IPS-20b (cell line): Measurements from ENCODE around the gene SLC25A51.
"Not testable (repeated sequence)": the region's sequence is repeated elsewhere in the genome, so short reads cannot be mapped to it uniquely, and the experiment has no call there.

Experiments
- H3K27ac ChIP-seq: one replicate; pipeline ENCODE4 v1.5.1; 2013; ENCODE audit warnings: low read length
- H3K27me3 ChIP-seq: 2 replicates; pipeline ENCODE4 v1.6.1; 2013; ENCODE audit warnings: mild to moderate bottlenecking, low read length, inconsistent platforms; ENCODE audit not compliant: insufficient read depth
- H3K36me3 ChIP-seq: 2 replicates; pipeline ENCODE4 v1.6.1; 2013; ENCODE audit warnings: low read depth, mild to moderate bottlenecking, inconsistent platforms, low read length, moderate library complexity; ENCODE audit not compliant: insufficient read depth
- H3K4me1 ChIP-seq: 2 replicates; pipeline ENCODE4 v1.6.1; 2013; ENCODE audit warnings: mild to moderate bottlenecking, control low read depth, inconsistent platforms, low read length, moderate library complexity; ENCODE audit not compliant: insufficient read depth
- H3K4me3 ChIP-seq: 2 replicates; pipeline ENCODE4 v1.5.1; 2013; ENCODE audit warnings: mild to moderate bottlenecking, low read length, inconsistent platforms
- H3K9ac ChIP-seq: 2 replicates; pipeline ENCODE4 v1.6.1; 2013; ENCODE audit warnings: low read depth, mild to moderate bottlenecking, inconsistent platforms, low read length, moderate library complexity
- H3K9me3 ChIP-seq: 2 replicates; pipeline ENCODE4 v1.6.1; 2013; ENCODE audit warnings: mild to moderate bottlenecking, low read depth, low read length, inconsistent platforms; ENCODE audit not compliant: insufficient read depth

Gene SLC25A51

DNA sequence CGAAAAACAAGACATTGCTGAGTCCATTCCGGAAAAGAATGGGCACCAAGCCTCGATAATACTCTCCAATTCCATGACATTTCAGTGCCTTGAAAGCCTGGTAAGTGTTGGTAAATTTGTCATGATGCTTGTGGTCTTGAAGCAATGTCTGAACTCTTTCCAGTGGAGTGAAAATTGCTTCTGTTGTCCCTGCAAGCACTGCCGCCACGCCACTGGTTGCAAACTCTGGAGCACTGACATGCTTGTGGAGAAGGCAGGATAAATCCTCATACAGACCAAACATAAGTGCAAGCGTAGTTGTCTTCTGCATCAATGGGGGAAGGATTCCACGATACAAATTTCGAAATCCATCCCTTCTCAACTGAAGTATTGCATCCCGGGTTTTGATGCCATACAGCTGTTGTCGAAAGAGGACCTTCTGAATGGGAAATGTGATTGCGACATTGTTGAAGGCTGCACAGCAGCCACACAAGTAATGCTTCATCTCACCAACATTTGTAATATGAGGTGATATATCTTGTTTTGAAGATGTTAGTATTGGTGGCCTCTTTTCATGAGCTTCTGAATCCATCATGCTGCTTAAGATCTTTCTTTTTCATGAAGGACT, 15.8 kb downstream of the SLC25A51 start:
- H3K27me3 ChIP-seq, H3K27ac ChIP-seq, H3K9me3 ChIP-seq, H3K4me3 ChIP-seq, H3K4me1 ChIP-seq, H3K36me3 ChIP-seq, H3K9ac ChIP-seq: not testable (repeated sequence)

DNA sequence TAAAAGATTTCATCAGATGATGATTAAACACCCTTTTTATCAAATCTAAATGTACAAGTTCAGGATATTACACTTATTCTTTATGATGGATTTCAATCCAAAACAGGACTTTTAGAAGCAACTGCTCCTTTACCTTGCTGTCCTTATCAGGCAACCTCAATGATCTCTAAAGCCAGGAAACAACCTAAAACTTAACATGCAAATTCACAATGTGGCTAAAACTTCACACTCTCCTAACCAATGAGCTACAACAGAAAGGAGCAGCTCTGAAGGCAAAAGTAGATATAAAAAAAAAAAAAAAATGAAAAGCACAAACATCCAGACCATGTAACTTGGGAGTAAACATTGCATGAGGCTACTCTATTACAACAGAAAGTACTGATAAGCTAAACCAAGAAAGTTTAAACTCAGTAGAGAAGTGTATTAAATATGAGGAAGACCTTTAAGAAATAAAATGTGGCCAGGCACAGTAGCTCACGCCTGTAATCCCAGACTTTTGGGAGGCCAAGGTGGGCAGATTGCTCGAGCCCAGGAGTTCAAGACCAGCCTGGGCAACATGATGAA, 22.9 kb downstream of the SLC25A51 start:
- H3K4me1 ChIP-seq = no peaks in the 10 kb centered on the region
- H3K4me3 ChIP-seq = no peak overlapping the region
- H3K27ac ChIP-seq = no peak overlapping the region
- H3K9me3 ChIP-seq = peaks cover 15% of the 10 kb centered on the region
- H3K36me3 ChIP-seq = peaks cover 6% of the 10 kb centered on the region; the same call in 1 of the 2 replicates
- H3K27me3 ChIP-seq = no peaks in the 10 kb centered on the region
- no peak overlapping the region for H3K9ac ChIP-seq

GRCh38 chr9:37876376-37876775, 27.6 kb downstream of the SLC25A51 start:
- Histone ChIP-seq H3K4me3 (no peak overlapping the region), H3K9me3 (peaks cover 16% of the 10 kb centered on the region), H3K27me3 (no peaks in the 10 kb centered on the region), H3K9ac (no peak overlapping the region), H3K27ac (no peak overlapping the region), H3K4me1 (no peaks in the 10 kb centered on the region), H3K36me3 (peaks cover 6% of the 10 kb centered on the region; the same call in 1 of the 2 replicates)

GRCh38 chr9:37873955-37874354, 30.0 kb downstream of the SLC25A51 start:
- H3K9ac ChIP-seq = no peak overlapping the region
- H3K27me3 ChIP-seq = no peaks in the 10 kb centered on the region
- peaks cover 6% of the 10 kb centered on the region; the same call in 1 of the 2 replicates for H3K36me3 ChIP-seq
- no peak overlapping the region for H3K4me3 ChIP-seq
- no peaks in the 10 kb centered on the region for H3K4me1 ChIP-seq
- H3K27ac ChIP-seq = no peak overlapping the region
- peaks cover 16% of the 10 kb centered on the region for H3K9me3 ChIP-seq

GRCh38 chr9:37870799-37871176, 33.1 kb downstream of the SLC25A51 start:
- H3K36me3 ChIP-seq = no peaks in the 10 kb centered on the region
- no peaks in the 10 kb centered on the region for H3K4me1 ChIP-seq
- H3K9ac ChIP-seq = no peak overlapping the region
- no peaks in the 10 kb centered on the region for H3K9me3 ChIP-seq
- H3K27me3 ChIP-seq = no peaks in the 10 kb centered on the region
- H3K4me3 ChIP-seq = no peak overlapping the region
- no peak overlapping the region for H3K27ac ChIP-seq

DNA sequence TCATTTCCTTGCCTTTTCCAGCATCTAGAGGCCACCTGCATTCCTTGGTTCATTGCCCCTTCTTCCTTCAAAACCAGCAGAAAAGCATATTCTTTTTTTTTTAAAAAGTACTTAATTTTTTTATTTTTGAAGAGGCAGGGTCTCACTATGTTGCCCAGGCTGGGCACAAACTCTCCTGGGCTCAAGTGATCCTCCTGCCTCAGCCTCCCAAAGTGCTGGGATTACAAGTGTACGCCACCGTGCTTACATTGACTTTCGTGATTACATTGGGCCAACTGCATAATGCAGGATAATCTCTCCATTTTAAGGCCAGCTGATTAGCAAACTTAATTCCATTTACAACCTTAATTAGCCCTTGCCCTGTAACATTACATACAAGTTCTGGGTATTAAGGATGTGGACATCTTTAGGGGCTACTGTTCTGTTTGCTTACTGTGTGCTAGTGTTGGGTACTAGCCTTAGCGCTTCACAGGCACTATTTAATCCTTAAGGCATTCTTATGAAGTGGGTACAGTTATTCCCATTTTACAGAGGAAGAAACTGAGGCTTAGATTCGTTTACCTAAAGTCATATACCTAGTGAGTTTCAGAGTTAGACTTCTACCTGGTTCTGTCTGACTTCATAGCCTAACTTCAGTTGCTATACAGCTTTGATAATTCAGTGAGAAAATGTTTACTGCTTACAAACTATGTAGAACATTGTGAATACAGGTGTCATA, 33.7 kb downstream of the SLC25A51 start:
- H3K9ac ChIP-seq = no peak overlapping the region
- H3K4me1 ChIP-seq = no peaks in the 10 kb centered on the region
- H3K36me3 ChIP-seq = no peaks in the 10 kb centered on the region
- no peak overlapping the region for H3K27ac ChIP-seq
- H3K9me3 ChIP-seq = no peaks in the 10 kb centered on the region
- H3K27me3 ChIP-seq = no peaks in the 10 kb centered on the region
- no peak overlapping the region for H3K4me3 ChIP-seq

GRCh38 chr9:37862530-37862929, 41.4 kb downstream of the SLC25A51 start:
- Histone ChIP-seq H3K27me3 (no peaks in the 10 kb centered on the region), H3K4me1 (no peaks in the 10 kb centered on the region), H3K9ac (no peak overlapping the region), H3K9me3 (no peaks in the 10 kb centered on the region), H3K4me3 (no peak overlapping the region), H3K36me3 (peaks cover 39% of the 10 kb centered on the region), H3K27ac (no peak overlapping the region)

DNA sequence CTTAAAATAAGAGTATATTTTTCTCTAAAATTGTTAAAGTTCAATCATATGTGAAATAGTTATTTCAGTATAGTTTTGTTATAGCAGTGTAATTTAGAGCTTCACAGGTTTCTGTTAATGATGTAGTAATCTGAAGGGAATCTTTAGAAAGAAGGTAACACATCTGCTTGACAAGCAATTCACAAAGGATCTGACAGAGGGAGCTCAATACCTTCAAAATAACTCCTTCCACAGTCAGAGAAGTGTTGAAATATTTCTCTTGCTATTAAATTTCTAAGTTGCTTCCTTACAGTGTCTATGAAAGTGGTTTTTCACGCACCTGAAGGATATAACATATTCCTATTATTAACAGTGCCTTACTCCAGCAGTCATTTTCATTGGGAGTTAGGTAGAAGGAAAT, 44.9 kb downstream of the SLC25A51 start:
- H3K9ac ChIP-seq = no peak overlapping the region
- no peak overlapping the region for H3K27ac ChIP-seq
- no peaks in the 10 kb centered on the region for H3K9me3 ChIP-seq
- H3K4me3 ChIP-seq = no peak overlapping the region
- no peaks in the 10 kb centered on the region for H3K4me1 ChIP-seq
- no peaks in the 10 kb centered on the region for H3K27me3 ChIP-seq
- H3K36me3 ChIP-seq = peaks cover 44% of the 10 kb centered on the region

- Histone ChIP-seq H3K27me3 (no peaks in the 10 kb centered on the region), H3K36me3 (peaks cover 31% of the 10 kb centered on the region), H3K4me1 (no peaks in the 10 kb centered on the region), H3K27ac (no peak overlapping the region), H3K9ac (no peak overlapping the region), H3K9me3 (no peaks in the 10 kb centered on the region), H3K4me3 (no peak overlapping the region)
Measured at GRCh38 chr9:37856551-37856950, 47.4 kb downstream of the SLC25A51 start.

- H3K27ac ChIP-seq = no peak overlapping the region
- no peaks in the 10 kb centered on the region for H3K27me3 ChIP-seq
- peaks cover 3% of the 10 kb centered on the region; the same call in 1 of the 2 replicates for H3K36me3 ChIP-seq
- H3K4me3 ChIP-seq = no peak overlapping the region
- no peaks in the 10 kb centered on the region for H3K9me3 ChIP-seq
- no peaks in the 10 kb centered on the region for H3K4me1 ChIP-seq
- no peak overlapping the region for H3K9ac ChIP-seq
Measured at GRCh38 chr9:37852222-37852621, 51.7 kb downstream of the SLC25A51 start.

GRCh38 chr9:37840560-37841194, 63.2 kb downstream of the SLC25A51 start:
- Histone ChIP-seq H3K4me3 (no peak overlapping the region), H3K4me1 (no peaks in the 10 kb centered on the region), H3K36me3 (peaks cover 9% of the 10 kb centered on the region; the same call in 1 of the 2 replicates), H3K9me3 (no peaks in the 10 kb centered on the region), H3K9ac (no peak overlapping the region), H3K27ac (no peak overlapping the region), H3K27me3 (no peaks in the 10 kb centered on the region)
